Left hindlimb (tissue), 1 donor: ENCODE results near the gene HSD17B12.

Experiments used
- DNase-seq: peaks from one replicate; pipeline ENCODE4 v3.0.0-alpha.2; 2018

The HSD17B12 gene

DNA sequence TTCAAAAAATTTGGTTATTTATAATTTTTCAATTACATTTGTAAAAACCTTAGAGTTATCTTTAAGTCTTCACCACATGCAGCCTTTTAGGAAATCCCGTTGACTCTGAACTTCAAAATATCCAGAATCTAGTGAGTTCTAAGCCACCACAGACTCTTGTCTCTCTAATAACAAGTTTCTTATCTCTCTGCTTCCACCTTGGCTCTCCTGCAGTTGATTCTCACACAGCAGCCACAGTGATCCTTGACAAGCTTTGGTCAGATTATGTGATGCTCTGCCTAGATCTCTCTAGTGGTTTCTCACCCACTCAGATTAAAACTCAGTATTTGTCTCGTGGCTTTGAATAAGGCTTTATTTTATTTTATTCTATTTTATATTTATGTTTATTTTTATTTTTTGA is 8.6 kb downstream of the HSD17B12 start:
- DNase-seq: no peak

DNA sequence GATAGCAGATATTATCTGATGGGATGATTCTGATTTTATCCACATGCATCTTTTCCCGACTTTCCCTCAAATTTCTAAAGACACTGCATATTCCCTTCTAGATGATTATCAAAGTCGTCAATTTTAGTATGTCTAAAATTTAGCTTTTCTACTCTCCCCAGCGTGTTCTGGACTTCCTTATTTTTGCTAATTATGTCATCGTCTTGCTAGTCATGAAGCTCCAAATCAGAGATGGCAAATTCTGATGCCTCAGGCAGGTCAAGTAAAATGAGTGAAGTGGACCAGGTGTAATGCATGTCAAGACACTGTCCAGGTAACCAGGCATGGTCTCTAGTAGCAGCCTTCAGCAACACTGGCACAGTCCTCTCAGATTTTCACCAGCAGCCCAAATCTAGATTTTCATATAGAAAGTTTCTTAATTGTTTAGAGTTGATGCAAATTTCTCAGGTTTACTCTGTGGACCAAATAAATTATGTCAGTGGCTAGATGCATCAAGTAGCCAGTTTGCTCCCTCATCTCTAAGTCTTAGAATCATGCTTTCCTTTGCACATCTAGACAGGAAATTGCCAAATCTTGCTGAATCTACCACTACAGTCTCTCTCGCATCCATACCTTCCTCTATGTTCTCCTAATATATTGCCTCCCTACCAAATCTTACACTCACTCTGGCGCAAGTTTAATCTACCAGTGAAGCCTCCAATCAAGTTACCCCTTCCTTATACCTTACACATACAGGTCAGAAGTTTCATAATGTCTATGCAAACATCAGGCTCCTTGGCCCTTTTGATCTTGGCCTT is 10.6 kb downstream of the HSD17B12 start:
- no peak for DNase-seq

DNA sequence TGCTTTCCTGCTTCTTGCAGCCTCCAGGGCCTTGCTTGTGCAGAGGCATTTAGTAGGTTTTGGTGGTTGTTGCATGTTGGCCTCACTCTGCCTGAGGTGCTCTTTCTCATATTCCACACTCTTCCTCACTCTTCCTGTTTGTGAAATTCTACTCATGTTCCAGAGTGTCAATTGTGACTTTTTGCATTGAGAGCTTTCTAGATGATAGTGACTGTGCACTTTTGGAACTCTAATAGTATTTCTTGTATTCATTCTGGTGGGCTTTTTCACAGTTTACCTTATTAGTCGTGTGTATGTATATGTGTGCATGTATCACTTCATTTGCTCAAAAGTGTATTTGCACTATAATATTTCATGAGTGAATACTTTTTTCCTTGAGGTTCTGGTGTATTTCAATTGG is 11.3 kb downstream of the HSD17B12 start:
- DNase-seq: no peak

DNA sequence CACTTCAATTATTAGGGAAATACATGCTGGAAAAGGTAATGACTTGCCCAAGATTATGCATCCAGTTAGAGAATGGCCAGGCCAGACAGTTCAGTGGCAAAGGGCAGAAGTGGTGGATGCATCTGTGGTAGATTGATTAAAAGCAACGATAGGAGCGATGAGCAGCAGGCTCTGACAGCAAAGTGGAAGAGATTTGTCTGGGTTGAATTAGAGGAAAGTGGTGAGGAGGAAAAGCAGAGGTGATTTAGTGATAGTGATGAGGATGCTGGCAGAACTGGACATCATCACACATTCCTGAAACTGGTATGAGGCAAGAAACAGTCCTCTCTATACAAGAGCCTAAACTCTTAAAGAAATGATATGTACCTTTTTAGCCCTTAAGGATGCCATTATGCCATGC is 12.5 kb downstream of the HSD17B12 start:
- DNase-seq: no peak

DNA sequence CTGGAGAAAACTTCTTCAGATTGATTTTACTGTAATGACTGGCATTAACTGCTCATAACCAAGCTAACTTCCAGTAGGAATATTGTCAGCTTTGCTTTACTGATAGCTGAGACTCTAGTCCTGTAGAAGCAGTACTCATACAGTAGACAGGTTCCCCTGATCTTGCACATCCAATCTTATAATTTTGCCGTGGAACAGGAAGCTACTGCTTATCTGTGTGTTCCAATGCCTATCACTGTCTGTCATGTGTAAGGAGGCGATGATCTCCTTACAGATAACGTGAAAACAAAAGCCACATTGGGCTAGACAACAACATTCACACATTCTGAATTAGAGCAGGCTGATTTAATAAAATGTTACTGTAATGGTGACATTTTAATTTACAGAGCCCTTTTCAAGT is 13.2 kb downstream of the HSD17B12 start:
- DNase-seq: no peak

DNA sequence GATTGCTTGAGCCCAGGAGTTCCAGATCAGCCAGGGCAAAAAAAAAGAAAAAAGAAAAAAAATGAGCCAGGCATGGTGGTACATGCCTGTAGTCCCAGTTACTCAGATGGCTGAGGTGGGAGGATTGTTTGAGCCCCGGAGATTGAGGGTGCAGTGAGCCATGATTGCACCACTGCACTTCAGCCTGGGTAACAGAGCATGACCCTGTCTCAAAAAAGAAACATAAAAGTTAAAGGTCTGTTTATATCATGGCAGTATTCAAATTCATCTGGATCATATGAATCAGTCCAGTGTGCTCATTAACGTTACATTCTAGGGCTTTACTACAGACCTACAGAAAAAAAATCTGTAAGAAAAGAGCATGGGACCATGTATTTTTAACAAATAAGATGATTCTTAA is 13.9 kb downstream of the HSD17B12 start:
- no peak for DNase-seq

DNA sequence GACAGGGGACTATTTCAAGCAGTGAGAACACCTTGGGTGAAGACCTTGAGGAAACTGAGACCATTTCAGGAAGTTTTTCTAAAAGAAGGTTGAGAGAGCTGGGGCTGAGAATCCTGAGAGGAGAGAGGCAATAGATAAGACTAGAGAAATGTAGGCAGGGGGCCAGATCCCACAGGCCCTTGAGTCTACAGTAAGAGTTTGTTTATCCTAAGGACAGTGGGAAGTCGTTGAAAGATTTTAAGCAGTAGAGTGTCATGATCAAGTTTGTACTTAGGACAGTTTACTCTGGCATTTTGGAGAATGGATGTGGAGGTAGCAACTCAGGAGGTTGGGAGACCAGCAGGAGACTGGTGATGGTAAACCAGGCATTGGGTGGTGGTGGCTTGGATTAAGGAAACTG is 17.1 kb downstream of the HSD17B12 start:
- no peak for DNase-seq

DNA sequence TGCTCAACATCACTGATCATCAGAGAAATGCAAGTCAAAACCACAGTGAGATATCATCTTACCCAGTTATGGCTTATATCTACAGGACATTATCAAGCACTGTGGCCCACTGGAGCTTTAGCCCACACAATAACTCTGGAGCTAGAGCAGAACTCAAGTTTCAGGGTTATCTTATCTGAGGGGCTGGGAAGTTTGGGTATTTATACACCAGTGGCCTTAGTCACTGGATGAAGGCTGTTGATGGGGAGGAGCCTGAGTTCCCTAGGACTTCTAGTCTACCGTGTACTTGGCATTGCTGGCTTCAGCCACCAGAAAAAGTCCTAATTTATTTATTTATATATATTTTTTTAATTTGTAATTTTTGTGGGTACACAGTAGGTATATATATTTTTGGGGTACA is 19.3 kb downstream of the HSD17B12 start:
- no peak for DNase-seq

DNA sequence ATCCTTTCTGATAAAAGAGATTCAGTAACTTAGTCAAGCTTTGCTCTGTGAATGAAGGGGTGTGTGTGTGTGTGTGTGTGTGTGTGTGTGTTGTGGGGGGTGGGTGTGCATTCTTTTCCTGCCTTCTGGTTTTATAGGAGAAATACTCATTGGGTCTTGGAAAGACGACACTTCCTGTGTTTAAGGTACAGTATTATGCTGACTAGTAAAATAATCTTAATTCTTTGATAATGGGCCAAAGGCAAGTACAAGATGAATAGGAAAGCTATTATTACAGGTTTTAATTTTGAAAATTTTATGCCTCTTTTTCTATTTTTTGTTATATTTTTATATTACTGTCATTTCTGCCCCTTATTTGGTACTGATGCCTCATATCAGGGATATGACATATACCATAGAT is 26.1 kb downstream of the HSD17B12 start:
- no peak for DNase-seq

DNA sequence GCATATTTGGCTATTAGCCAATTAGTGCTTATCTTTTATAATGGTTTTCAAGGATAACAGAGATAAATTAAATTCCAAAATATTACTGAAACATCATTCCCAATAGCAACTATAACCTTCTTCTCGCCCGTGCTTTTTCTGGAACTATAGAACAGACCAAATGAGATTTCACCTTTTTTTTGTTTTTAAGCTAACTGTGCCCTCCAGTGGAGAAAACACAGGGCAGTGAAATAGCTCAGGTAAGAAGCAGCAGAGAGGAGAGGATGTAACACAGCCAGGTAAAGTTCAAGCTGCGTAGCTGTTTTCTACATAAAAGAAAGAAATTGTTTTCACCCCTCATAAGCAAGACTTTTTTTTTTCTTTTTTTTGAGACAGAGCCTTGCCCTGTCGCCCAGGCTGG is 28.2 kb downstream of the HSD17B12 start:
- DNase-seq: no peak

DNA sequence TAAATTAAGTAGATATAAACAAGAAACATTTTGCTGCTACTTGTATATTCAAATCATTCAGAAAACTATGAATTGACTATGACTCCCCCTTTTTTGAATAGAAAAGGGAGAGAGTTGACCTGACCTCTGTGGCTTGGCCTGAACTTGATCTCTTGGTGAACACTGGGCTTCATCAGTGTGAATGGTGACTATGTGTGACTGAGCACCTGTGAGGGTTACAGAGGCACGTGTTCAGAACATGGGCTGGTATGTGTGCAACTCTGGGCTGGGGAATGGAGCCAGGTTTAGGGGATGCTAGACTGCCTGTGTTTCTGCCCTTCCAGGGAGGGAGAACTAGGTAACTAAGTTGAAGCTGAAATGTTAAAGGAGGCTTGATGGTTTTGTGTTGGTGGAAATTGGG is 29.2 kb downstream of the HSD17B12 start:
- no peak for DNase-seq

DNA sequence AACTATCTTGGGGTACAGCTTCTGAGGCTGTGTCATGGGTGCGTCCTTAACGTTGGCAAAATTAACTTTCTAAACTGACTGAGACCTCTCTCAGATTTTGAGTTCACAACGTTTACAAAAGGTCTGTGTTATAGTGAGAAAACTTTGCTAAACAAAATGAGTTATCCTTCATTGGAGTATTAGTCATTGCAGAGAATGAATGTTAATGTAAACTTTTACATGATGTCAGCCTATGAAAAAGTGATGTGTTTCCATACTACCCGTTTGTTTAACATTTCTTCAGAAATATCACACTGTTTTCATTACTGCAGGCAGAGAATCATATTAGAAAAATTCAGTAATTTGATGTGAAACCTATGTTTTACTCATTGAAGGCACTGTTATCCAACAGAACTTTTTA is 32.1 kb downstream of the HSD17B12 start:
- DNase-seq: no peak

DNA sequence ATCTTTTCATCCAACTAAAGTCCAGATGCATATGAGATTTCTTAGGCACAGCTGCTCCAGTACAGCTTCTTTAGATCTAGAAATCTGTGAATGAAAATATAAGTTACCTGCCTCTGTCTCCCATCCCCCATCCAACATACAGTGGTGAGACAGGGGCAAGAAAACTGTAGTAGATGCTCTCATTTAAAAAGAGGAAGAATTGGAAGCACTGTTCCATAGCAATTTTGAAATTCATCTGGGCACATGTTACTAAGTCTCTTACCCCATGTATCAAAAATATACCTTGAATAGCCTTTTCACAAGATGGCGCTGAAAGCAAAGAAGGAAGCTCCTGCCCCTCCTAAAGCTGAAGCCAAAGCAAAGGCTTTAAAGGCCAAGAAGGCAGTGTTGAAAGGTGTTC is 37.8 kb downstream of the HSD17B12 start:
- no peak for DNase-seq

DNA sequence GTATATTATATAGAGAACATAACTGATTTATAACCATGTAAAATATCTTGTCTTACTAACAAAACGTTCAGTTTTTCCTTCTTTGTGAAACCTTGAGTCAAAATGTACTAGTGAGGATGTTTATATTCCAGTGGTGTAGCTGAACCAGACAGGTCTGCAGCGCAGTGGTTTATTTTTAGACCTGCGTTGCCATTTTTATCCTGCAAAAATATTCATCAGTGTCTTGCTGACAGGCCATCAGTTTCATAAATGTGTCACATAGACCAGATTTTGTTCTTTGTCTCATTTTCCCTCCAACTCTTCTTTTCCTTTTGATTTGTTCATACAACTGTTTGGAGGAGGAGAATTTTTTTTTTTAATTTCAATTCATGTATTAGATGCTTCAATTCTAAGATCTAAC is 43.1 kb downstream of the HSD17B12 start:
- no peak for DNase-seq

DNA sequence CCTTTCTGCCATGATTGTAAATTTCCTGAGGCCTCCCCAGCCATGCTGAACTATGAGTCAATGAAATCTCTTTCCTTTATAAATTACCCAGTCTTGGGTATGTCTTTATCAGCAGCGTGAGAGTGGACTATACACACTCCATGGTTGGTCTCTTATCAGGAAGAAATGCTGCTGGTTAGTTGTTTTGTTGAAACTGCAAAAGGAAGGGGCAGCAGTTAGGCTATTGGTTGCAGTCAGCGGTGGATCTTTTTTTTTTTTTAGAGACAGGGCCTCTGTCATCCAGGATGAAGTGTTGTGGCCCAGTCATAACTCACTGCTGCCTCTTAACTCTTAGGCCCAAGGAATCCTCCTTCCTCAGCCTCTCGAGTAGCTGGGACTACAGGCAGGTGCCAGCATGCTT is 51.7 kb downstream of the HSD17B12 start:
- no peak for DNase-seq

DNA sequence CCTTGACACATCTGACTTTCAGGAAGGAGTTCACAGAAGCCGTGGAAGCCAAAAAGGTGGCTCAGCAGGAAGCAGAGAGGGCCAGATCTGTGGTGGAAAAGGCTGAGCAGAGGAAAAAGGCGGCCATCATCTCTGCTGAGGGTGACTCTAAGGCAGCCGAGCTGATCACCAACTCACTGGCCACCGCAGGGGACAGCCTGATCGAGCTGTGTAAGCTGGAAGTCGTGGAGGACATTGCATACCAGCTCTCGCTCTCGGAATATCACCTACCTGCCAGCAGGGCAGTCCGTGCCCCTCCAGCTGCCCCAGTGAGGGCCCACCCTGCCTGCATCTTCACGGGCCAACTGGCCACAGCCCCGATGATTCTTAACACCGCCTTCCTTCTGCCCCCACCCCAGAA is 53.7 kb downstream of the HSD17B12 start:
- DNase-seq: no peak

DNA sequence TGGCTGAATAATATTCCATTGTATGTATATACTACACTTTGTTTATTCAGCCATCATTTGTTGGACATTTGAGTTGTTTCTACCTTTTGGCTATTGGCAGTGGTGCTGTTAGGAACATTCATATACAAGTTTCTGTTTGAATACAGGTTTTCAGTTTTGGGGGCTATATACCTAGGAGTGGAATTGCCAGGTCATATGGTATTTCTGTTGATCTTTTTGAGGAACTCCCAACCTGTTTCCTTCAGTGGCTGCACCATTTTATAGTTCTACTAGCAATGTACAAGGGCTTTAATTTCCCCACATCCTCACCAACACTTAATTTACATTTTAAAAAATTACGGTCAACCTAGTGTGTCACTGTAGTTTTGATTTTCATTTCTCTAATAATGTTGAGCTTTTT is 54.6 kb downstream of the HSD17B12 start:
- DNase-seq: no peak

DNA sequence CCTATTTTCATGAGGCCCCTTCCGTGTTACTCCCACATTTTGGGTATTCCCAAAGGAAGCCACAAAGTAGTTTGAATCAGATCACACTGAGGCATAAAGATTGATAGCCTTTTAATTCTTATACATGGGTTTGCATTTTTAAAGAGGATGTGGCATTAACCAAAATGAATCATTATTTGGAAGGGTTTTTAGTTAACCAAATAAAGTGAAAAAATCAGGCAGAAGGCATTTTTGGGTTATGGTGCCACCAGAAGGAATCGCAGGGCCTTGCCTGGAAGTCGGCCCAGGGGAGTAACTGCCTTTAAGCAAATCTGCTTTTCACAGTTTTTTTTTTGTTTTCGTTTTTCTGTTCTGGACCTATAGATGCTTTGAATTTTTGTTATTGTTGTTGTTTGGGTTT is 55.4 kb downstream of the HSD17B12 start:
- no peak for DNase-seq

DNA sequence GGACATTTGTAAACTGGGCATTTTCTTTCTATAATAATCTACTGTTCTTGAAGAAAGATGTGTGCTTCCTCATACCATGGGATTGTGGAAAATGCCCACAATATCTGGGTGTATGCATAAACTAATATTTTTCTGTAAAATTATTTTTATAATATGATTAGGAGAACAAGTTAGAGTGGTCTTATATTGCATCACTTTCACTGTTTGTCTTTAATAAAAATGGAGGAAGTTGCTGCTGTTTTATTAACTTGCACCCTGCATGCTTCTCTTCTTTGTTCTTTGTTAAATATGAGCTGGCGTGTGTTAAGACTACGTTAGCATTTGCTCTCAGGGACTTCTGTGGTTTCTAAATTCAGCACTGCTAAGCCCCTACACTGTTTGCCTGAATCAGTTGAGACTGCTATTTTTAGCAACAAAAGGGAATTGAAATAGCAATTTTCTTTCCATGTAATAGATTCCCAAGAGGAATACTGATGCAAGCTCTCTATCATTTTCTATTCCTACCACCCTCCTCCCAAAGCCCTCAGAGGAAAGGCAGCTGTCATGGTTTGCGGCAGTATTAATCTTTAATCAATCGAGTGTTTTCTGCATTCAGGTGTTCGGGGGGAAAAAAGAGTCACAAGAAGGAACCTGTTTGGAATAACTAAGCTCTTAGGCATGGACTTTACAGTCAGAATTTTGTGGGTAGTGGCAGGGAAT is 56.1 kb downstream of the HSD17B12 start:
- no peak for DNase-seq

DNA sequence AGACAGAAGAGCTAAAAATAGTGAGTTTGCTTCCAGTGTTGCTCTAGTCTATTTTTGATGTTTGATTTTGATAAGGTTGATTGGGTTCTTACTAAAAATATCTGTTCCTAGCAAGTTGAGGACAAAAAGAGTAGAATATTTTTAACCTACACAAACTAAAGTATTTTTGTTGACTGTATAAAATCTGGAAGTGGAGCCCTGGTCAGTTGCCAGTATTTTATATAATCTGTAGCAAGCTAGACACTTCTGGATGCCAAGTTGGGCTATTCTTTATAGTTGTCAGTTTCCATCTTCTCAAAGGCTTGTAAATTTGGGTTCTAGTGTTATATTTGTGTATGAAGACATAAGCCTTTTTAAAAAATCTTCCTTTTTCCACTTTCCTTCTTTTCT is 56.7 kb downstream of the HSD17B12 start:
- DNase-seq: no peak

DNA sequence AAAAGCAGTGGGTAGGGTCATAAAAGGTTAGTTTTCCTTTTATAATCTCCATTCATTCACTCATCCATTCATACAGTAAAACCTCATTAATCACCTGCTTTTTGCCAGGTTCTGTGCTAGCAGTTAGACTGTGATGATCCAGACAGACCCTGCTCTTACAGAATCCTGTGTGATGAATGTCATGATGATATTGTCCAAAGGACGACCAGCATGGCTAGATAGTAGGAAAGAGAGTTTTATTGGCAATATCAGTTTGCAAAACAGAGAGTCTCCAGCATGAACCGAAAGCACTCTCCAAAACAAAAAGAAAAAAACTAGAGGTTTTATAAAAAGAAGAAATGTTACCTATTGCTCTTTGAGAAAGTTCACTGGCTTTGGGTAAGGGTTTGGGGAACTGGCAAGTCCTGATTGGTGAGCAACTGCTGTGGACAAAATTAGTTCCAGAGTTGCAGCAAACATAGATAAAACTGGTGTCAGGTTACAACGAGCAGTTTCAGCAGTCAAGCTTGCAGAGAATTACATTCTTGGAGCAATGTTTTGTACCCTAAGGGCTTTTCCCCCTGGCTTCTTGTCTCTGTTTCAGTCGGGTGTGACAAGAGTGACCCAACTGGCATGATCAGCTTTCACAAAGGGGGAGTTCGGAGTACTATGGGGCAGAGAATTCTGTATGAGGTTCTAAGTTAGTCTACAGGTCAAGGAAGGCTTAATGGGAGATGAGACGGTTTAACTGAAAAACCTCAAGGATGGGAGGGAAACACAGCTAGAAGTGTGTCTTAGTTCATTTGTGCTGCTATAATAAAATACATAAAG is 58.3 kb downstream of the HSD17B12 start:
- no peak for DNase-seq

DNA sequence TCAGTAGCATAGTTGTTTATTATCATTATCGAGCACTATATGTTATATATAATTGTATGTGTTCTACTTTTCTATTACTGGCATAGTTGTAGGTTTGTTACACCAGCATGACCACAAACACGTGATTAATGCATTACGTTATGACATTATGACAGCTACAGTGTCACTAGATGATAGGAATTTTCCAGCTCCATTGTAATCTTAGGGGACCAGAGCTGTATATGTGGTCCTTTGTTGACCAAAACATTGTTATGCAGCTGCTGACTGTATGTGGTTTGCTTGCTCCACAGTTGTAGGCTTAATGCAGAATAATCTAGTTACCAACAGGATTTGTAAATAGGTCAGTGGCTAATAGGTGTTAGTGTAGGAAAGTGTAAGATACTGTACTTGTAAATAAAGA is 66.1 kb downstream of the HSD17B12 start:
- DNase-seq: no peak

DNA sequence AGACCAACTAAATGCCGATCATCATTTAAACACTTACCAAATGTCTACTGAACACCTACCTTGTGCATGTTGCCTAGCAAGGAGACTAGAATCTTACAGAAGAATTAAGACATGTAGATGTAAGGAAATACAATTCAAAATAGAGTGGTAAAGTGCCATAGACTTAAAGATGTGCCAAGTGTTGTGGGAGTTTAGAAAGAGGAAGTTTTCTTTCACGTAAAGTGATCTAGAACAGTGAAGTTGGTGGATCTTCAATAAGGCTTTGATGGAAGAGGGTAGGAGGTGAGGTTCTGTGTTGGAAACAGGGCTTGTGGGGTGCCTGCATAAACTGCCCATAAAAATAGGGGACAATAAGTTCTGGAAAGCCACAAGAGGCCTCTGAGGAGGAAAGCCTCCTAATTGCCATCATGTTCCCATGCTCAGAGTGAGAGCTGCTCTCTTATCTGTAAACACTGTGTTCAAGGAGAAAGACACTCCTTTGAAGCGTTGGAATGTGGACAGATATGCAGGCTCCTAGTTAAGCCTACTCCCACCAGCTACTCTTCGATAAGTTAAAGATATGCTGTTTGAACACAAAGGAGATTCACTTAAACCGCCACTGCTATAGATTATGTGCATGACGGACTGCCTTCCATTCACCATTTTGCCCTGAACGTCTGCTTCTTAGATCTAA is 66.7 kb downstream of the HSD17B12 start:
- DNase-seq: no peak
